SK-N-SH (cell line): ENCODE measurements around the gene MAPK14. TPM values are rescaled to one million over a fixed set of nuclear protein-coding genes. Genes with fewer than 3 reads are reported as not detected.
A peak's percentile ranks its signal among the peaks of the same experiment; 100 is the strongest.

Experiments
- CTCF ChIA-PET: fragments of 300-600, 350-600 bp; formaldehyde crosslinking; extraction: SDS; loops from one replicate; lab custom pipeline; 2021; lab: Yijun Ruan, JAX
- POLR2A ChIA-PET: fragments of 350-600 bp; sonication (Branson Sonifier 250); formaldehyde crosslinking; extraction: SDS; loops from one replicate; lab custom pipeline; 2020; ENCODE audit warnings: antibody characterized with exemption, inconsistent platforms; lab: Yijun Ruan, JAX
- DNase-seq: peaks from one replicate; pipeline ENCODE4 v3.0.0; 2012
- H2AFZ ChIP-seq: fragments of 200-600 bp; sonication (generic); 2 replicates; pipeline ENCODE4 v1.8.1; 2016; ENCODE audit warnings: antibody characterized with exemption, mild to moderate bottlenecking, low read depth
- H3F3A ChIP-seq: fragments of 200-600 bp; sonication (generic); replicated peaks from 2 replicates; pipeline ENCODE3; 2016; ENCODE audit warnings: antibody characterized with exemption, mild to moderate bottlenecking; ENCODE audit not compliant: insufficient read depth
- H3K27ac ChIP-seq, 2 experiments: fragments of 200-500 bp in 1 of 2; fragments of 200-600 bp in 1 of 2; sonication (Bioruptor generic) in 1 of 2; sonication (generic), shearing (Covaris generic) in 1 of 2; 2 replicates each; pipeline versions ENCODE4 v1.5.1 to v1.6.1; 2014 to 2016; ENCODE audit warnings: low read depth in 2 of 2, inconsistent platforms in 1 of 2, low read length in 1 of 2, mild to moderate bottlenecking in 1 of 2, mixed read lengths in 1 of 2
- H3K27me3 ChIP-seq: fragments of 200-600 bp; sonication (generic), shearing (Covaris generic); 2 replicates; pipeline ENCODE4 v1.6.1; 2016; ENCODE audit warnings: mixed run types; ENCODE audit not compliant: insufficient read depth
- H3K36me3 ChIP-seq, 2 experiments: fragments of 200-500 bp in 1 of 2; fragments of 200-600 bp in 1 of 2; sonication (Bioruptor generic) in 1 of 2; sonication (generic) in 1 of 2; replicated peaks in 1 of 2; 2 replicates each; pipeline versions ENCODE3 to v1.5.1; 2014 to 2016; ENCODE audit warnings: low read length in 1 of 2, mild to moderate bottlenecking in 1 of 2; ENCODE audit not compliant: insufficient read depth in 2 of 2, control insufficient read depth in 1 of 2
- H3K4me1 ChIP-seq, 2 experiments: fragments of 200-500 bp in 1 of 2; fragments of 200-600 bp in 1 of 2; sonication (Bioruptor generic) in 1 of 2; sonication (generic), shearing (Covaris generic) in 1 of 2; 2 replicates each; pipeline versions ENCODE4 v1.5.1 to v1.6.1; 2014 to 2016; ENCODE audit warnings: low read depth in 1 of 2, low read length in 1 of 2, mixed run types in 1 of 2; ENCODE audit not compliant: insufficient read depth in 2 of 2, control insufficient read depth in 1 of 2
- H3K4me2 ChIP-seq: fragments of 200-600 bp; sonication (generic), shearing (Covaris generic); 2 replicates; pipeline ENCODE4 v1.6.1; 2017; ENCODE audit warnings: mixed run types
- H3K4me3 ChIP-seq, 2 experiments: fragments of 200-500 bp in 1 of 2; fragments of 200-600 bp in 1 of 2; sonication (Bioruptor generic) in 1 of 2; sonication (generic), shearing (Covaris generic) in 1 of 2; 2 replicates each; pipeline versions ENCODE4 v1.5.1 to v1.8.1; 2014 to 2016; ENCODE audit warnings: low read depth in 2 of 2, inconsistent platforms in 1 of 2, low read length in 1 of 2, mild to moderate bottlenecking in 1 of 2, mixed read lengths in 1 of 2, moderate library complexity in 1 of 2
- H3K79me2 ChIP-seq: fragments of 200-600 bp; sonication (generic); 2 replicates; pipeline ENCODE4 v1.8.1; 2017; ENCODE audit warnings: mild to moderate bottlenecking; ENCODE audit not compliant: insufficient read depth
- H3K9ac ChIP-seq: fragments of 200-600 bp; sonication (generic); 2 replicates; pipeline ENCODE4 v1.6.1; 2017; ENCODE audit warnings: mixed run types
- H3K9me2 ChIP-seq: fragments of 200-600 bp; sonication (generic); 2 replicates; pipeline ENCODE4 v1.6.1; 2017; ENCODE audit warnings: mixed run types
- H3K9me3 ChIP-seq: fragments of 200-600 bp; sonication (generic); 2 replicates; pipeline ENCODE4 v1.6.1; 2017; ENCODE audit warnings: mixed run types, mild to moderate bottlenecking, moderate library complexity
- H4K20me1 ChIP-seq: fragments of 200-600 bp; sonication (generic); 2 replicates; pipeline ENCODE4 v1.6.1; 2017; ENCODE audit warnings: mild to moderate bottlenecking, mixed run types; ENCODE audit not compliant: insufficient read depth
- ELF1 ChIP-seq: IDR thresholded peaks from 2 replicates; pipeline ENCODE4 v1.4.0; 2012
- EZH2phosphoT487 ChIP-seq: fragments of 200-600 bp; sonication (generic); IDR thresholded peaks from 2 replicates; pipeline ENCODE4 v1.6.1; 2017; ENCODE audit warnings: low read depth, mixed run types, mild to moderate bottlenecking, antibody characterized with exemption, moderate library complexity, borderline replicate concordance
- FOSL2 ChIP-seq: IDR thresholded peaks from 2 replicates; pipeline ENCODE4 v1.4.0; 2012; ENCODE audit warnings: low read depth, mild to moderate bottlenecking, moderate library complexity, borderline replicate concordance
- GATA2 ChIP-seq: sonication (generic); formaldehyde crosslinking; IDR thresholded peaks from 2 replicates; pipeline ENCODE4 v1.5.0; 2020; ENCODE audit warnings: mild to moderate bottlenecking, missing genetic modification reagents
- JUND ChIP-seq: IDR thresholded peaks from 2 replicates; pipeline ENCODE4 v1.4.0; 2012
- NFIC ChIP-seq: IDR thresholded peaks from 2 replicates; pipeline ENCODE4 v1.4.0; 2012; ENCODE audit warnings: borderline replicate concordance
- NRF1 ChIP-seq: IDR thresholded peaks from 2 replicates; pipeline ENCODE4 v1.6.1; 2012; ENCODE audit warnings: low read depth, mild to moderate bottlenecking, low read length
- RXRA ChIP-seq: IDR thresholded peaks from 2 replicates; pipeline ENCODE4 v1.4.0; 2012; ENCODE audit warnings: low read depth, mild to moderate bottlenecking, borderline replicate concordance
- SIN3A ChIP-seq: IDR thresholded peaks from 2 replicates; pipeline ENCODE4 v1.6.1; 2012; ENCODE audit warnings: low read depth, mild to moderate bottlenecking, low read length, moderate library complexity, borderline replicate concordance
- SMC3 ChIP-seq: IDR thresholded peaks from 2 replicates; pipeline ENCODE4 v1.6.1; 2012; ENCODE audit warnings: low read depth, low read length, improper control_type of control experiment
- TCF12 ChIP-seq: IDR thresholded peaks from 2 replicates; pipeline ENCODE4 v1.4.0; 2012
- USF1 ChIP-seq: IDR thresholded peaks from 2 replicates; pipeline ENCODE4 v1.4.0; 2012; ENCODE audit warnings: low read depth, borderline replicate concordance
- YY1 ChIP-seq: IDR thresholded peaks from 2 replicates; pipeline ENCODE4 v1.4.0; 2012; ENCODE audit warnings: low read depth, mild to moderate bottlenecking
- WGBS: methylation state at CpG from one replicate; pipeline ENCODE4 v1.1.6; 2017; ENCODE audit warnings: low lambda C conversion rate; 5-methylcytosine and 5-hydroxymethylcytosine counted together
- polyA plus RNA-seq, 3 experiments: library from polyadenylated mRNA; depleted of rRNA; stranded (reverse); fragments of >200 nt; gene quantifications; 2 replicates each; pipeline ENCODE4 v1.2.3, GENCODE V29; 2012
- TF ChIP-seq, protein P1 (sequence below): IDR thresholded peaks from 2 replicates; pipeline ENCODE4; 2012
- TF ChIP-seq, protein P2 (sequence below): fragments of 200-600 bp; sonication (generic); IDR thresholded peaks from 2 replicates; pipeline ENCODE4 v1.6.1; 2017; ENCODE audit warnings: antibody characterized with exemption, mild to moderate bottlenecking, moderate library complexity
- TF ChIP-seq, protein P3 (sequence below): IDR thresholded peaks from 2 replicates; pipeline ENCODE4 v1.6.1; 2012; ENCODE audit warnings: mild to moderate bottlenecking, low read depth, low read length, moderate library complexity

MAPK14 gene
- polyA plus RNA-seq, 1 of the 3 experiments (the other 2 are of a cell fraction) = 19.8 TPM

GRCh38 chr6:36025260-36025931, 2.2 kb upstream of the MAPK14 start:
- Histone ChIP-seq H4K20me1 (no peaks in the 10 kb centered on the region), H3K9me2 (no peaks in the 10 kb centered on the region), H3K79me2 (peaks cover 27% of the 10 kb centered on the region), H3K9me3 (no peaks in the 10 kb centered on the region), H3K27me3 (no peaks in the 10 kb centered on the region), H3K27ac (peak overlapping the region in 1 of 2 experiments; percentile 45; a peak in 2 of 4 replicates), H3F3A (peaks cover 23% of the 10 kb centered on the region), H3K4me1 (no peaks in the 10 kb centered on the region; a peak in 2 of 4 replicates), H3K9ac (no peak overlapping the region), H3K4me3 (no peak overlapping the region), H2AFZ (peak overlapping the region; percentile 52; the same call in 1 of the 2 replicates), H3K36me3 (no peaks in the 10 kb centered on the region), H3K4me2 (peak overlapping the region; percentile 4)
- TF ChIP-seq RXRA = no peak
- TF ChIP-seq, protein P1, sequence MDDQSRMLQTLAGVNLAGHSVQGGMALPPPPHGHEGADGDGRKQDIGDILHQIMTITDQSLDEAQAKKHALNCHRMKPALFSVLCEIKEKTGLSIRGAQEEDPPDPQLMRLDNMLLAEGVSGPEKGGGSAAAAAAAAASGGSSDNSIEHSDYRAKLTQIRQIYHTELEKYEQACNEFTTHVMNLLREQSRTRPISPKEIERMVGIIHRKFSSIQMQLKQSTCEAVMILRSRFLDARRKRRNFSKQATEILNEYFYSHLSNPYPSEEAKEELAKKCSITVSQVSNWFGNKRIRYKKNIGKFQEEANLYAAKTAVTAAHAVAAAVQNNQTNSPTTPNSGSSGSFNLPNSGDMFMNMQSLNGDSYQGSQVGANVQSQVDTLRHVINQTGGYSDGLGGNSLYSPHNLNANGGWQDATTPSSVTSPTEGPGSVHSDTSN = no peak
- TF ChIP-seq SMC3 = no peak
- TF ChIP-seq SIN3A = no peak
- no peak for TF ChIP-seq JUND
- no peak for TF ChIP-seq ELF1
- TF ChIP-seq, protein P2, sequence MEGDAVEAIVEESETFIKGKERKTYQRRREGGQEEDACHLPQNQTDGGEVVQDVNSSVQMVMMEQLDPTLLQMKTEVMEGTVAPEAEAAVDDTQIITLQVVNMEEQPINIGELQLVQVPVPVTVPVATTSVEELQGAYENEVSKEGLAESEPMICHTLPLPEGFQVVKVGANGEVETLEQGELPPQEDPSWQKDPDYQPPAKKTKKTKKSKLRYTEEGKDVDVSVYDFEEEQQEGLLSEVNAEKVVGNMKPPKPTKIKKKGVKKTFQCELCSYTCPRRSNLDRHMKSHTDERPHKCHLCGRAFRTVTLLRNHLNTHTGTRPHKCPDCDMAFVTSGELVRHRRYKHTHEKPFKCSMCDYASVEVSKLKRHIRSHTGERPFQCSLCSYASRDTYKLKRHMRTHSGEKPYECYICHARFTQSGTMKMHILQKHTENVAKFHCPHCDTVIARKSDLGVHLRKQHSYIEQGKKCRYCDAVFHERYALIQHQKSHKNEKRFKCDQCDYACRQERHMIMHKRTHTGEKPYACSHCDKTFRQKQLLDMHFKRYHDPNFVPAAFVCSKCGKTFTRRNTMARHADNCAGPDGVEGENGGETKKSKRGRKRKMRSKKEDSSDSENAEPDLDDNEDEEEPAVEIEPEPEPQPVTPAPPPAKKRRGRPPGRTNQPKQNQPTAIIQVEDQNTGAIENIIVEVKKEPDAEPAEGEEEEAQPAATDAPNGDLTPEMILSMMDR = no peak
- no peak for TF ChIP-seq NFIC
- TF ChIP-seq TCF12 = no peak
- TF ChIP-seq GATA2 (CRISPR knock-in tag) = no peak
- 68% methylated on average over 1 of the region's 1 CpG for WGBS
- no peak for DNase-seq
- POLR2A ChIA-PET = no interaction called here
- CTCF ChIA-PET = interaction anchor here (8.3 kb wide), 1 partner anchor 70 kb away, joined by 224 read pairs; no protein-coding TSS in a partner anchor

DNA sequence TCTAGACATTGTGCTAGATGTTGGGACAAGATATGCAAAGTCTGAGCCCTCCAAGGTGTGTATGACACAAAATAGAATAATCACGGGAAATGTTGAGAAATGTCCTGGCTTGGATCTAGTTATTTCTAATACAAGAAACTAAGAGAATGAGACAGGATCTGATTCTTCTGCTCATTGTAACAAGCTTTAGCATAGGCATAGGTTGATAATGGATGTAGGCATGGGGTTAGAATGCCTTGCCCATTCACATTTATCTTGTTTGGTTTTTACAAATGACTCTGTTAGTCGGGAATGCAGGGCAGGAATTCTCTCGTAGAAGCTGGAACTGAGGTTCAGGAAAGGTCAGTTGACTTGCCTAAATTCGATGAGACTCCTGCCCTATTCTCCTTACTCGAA, 1.7 kb upstream of the MAPK14 start:
- H3K4me2 ChIP-seq = peak overlapping the region; percentile 4
- no peaks in the 10 kb centered on the region for H4K20me1 ChIP-seq
- 63% methylated on average over 5 of the region's 5 CpGs for WGBS
- H2AFZ ChIP-seq = peak overlapping the region; percentile 52; the same call in 1 of the 2 replicates
- H3K36me3 ChIP-seq = no peaks in the 10 kb centered on the region
- H3K4me1 ChIP-seq = no peaks in the 10 kb centered on the region; a peak in 2 of 4 replicates
- ChIA-PET POLR2A (no interaction called here), CTCF (interaction anchor here (0.9 to 8.3 kb wide), 4 partner anchors 70 to 339 kb away, joined by 4 to 224 read pairs (median 4); no protein-coding TSS in a partner anchor)
- H3K79me2 ChIP-seq = peaks cover 33% of the 10 kb centered on the region
- no peak overlapping the region for H3K4me3 ChIP-seq
- DNase-seq = no peak
- H3K27me3 ChIP-seq = no peaks in the 10 kb centered on the region
- TF ChIP-seq TCF12 (peak; percentile 44), EZH2phosphoT487 (no peak), NRF1 (no peak), YY1 (no peak), USF1 (no peak), FOSL2 (peak; percentile 11; the same call in 1 of the 2 replicates)
- TF ChIP-seq, protein P1 = peak; percentile 57
- TF ChIP-seq, protein P3, sequence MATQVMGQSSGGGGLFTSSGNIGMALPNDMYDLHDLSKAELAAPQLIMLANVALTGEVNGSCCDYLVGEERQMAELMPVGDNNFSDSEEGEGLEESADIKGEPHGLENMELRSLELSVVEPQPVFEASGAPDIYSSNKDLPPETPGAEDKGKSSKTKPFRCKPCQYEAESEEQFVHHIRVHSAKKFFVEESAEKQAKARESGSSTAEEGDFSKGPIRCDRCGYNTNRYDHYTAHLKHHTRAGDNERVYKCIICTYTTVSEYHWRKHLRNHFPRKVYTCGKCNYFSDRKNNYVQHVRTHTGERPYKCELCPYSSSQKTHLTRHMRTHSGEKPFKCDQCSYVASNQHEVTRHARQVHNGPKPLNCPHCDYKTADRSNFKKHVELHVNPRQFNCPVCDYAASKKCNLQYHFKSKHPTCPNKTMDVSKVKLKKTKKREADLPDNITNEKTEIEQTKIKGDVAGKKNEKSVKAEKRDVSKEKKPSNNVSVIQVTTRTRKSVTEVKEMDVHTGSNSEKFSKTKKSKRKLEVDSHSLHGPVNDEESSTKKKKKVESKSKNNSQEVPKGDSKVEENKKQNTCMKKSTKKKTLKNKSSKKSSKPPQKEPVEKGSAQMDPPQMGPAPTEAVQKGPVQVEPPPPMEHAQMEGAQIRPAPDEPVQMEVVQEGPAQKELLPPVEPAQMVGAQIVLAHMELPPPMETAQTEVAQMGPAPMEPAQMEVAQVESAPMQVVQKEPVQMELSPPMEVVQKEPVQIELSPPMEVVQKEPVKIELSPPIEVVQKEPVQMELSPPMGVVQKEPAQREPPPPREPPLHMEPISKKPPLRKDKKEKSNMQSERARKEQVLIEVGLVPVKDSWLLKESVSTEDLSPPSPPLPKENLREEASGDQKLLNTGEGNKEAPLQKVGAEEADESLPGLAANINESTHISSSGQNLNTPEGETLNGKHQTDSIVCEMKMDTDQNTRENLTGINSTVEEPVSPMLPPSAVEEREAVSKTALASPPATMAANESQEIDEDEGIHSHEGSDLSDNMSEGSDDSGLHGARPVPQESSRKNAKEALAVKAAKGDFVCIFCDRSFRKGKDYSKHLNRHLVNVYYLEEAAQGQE = no peak
- H3F3A ChIP-seq = peaks cover 23% of the 10 kb centered on the region
- no peaks in the 10 kb centered on the region for H3K9me2 ChIP-seq
- peak overlapping the region in 1 of 2 experiments; percentile 45; a peak in 2 of 4 replicates for H3K27ac ChIP-seq
- H3K9ac ChIP-seq = no peak overlapping the region
- no peaks in the 10 kb centered on the region for H3K9me3 ChIP-seq
